Mesenchymal stem cell (in vitro differentiated cells and primary cell): ENCODE results near the gene CEBPG. TPM values are rescaled to one million over a fixed set of nuclear protein-coding genes. Genes with fewer than 3 reads are reported as not detected.

ENCODE experiments used
- DNase-seq: peaks from one replicate; pipeline ENCODE4 v3.0.0-alpha.2; 2013
- H2AFZ ChIP-seq: one replicate; pipeline ENCODE4 v1.6.1; 2013; ENCODE audit warnings: low read depth, mild to moderate bottlenecking, control low read depth, inconsistent platforms, low read length, moderate library complexity
- H2AK5ac ChIP-seq: 2 replicates; pipeline ENCODE4 v1.6.1; 2013; ENCODE audit warnings: low read length, moderate library complexity, mild to moderate bottlenecking, inconsistent platforms; ENCODE audit not compliant: severe bottlenecking
- H2BK120ac ChIP-seq: one replicate; pipeline ENCODE4 v1.6.1; 2013; ENCODE audit warnings: low read depth, mild to moderate bottlenecking, inconsistent platforms, low read length, moderate library complexity
- H2BK12ac ChIP-seq, 2 experiments: one replicate each; pipeline ENCODE4 v1.6.1; 2013; ENCODE audit warnings: inconsistent platforms in 2 of 2, low read length in 2 of 2, mild to moderate bottlenecking in 2 of 2, moderate library complexity in 2 of 2, control low read depth in 1 of 2
- H2BK15ac ChIP-seq: one replicate; pipeline ENCODE4 v1.6.1; 2013; ENCODE audit warnings: mild to moderate bottlenecking, low read depth, inconsistent platforms; ENCODE audit not compliant: poor library complexity, severe bottlenecking
- H2BK5ac ChIP-seq: 2 replicates; pipeline ENCODE4 v1.6.1; 2013; ENCODE audit warnings: low read depth, mild to moderate bottlenecking, low read length, control low read depth, inconsistent platforms; ENCODE audit not compliant: poor library complexity, severe bottlenecking
- H3K14ac ChIP-seq, 2 experiments: one replicate each; pipeline ENCODE4 v1.6.1; 2013; ENCODE audit warnings: inconsistent platforms in 2 of 2, low read length in 2 of 2, control low read depth in 1 of 2, mild to moderate bottlenecking in 1 of 2, moderate library complexity in 1 of 2
- H3K18ac ChIP-seq, 2 experiments: one replicate each; pipeline ENCODE4 v1.6.1; 2013; ENCODE audit warnings: inconsistent platforms in 2 of 2, low read length in 2 of 2, control low read depth in 1 of 2, low read depth in 1 of 2, mild to moderate bottlenecking in 1 of 2
- H3K23ac ChIP-seq, 2 experiments: one replicate each; pipeline ENCODE4 v1.6.1; 2013; ENCODE audit warnings: inconsistent platforms in 2 of 2, low read length in 2 of 2, mild to moderate bottlenecking in 2 of 2, moderate library complexity in 2 of 2, control low read depth in 1 of 2
- H3K27ac ChIP-seq: 2 replicates; pipeline ENCODE4 v1.5.1; 2013; ENCODE audit warnings: mild to moderate bottlenecking, moderate library complexity, low read length, control low read depth, inconsistent platforms; ENCODE audit not compliant: poor library complexity, severe bottlenecking
- H3K27me3 ChIP-seq, 2 experiments: 2 replicates each; pipeline versions ENCODE4 v1.6.1 to v1.7.0; 2013; ENCODE audit warnings: low read length in 2 of 2, mild to moderate bottlenecking in 2 of 2, moderate library complexity in 2 of 2, control low read depth in 1 of 2, inconsistent platforms in 1 of 2; ENCODE audit not compliant: control insufficient read depth in 1 of 2, insufficient read depth in 1 of 2
- H3K36me3 ChIP-seq, 2 experiments: 2 replicates each; pipeline versions ENCODE4 v1.6.1 to v1.7.0; 2013; ENCODE audit warnings: low read length in 2 of 2, control low read depth in 1 of 2, inconsistent platforms in 1 of 2, low read depth in 1 of 2, mild to moderate bottlenecking in 1 of 2; ENCODE audit not compliant: insufficient read depth in 2 of 2, control insufficient read depth in 1 of 2
- H3K4ac ChIP-seq, 2 experiments: one replicate each; pipeline ENCODE4 v1.6.1; 2013; ENCODE audit warnings: inconsistent platforms in 2 of 2, low read length in 2 of 2, mild to moderate bottlenecking in 2 of 2, moderate library complexity in 2 of 2, control low read depth in 1 of 2, low read depth in 1 of 2
- H3K4me1 ChIP-seq: 2 replicates; pipeline ENCODE4 v1.6.1; 2013; ENCODE audit warnings: low read depth, low read length, control low read depth; ENCODE audit not compliant: control insufficient read depth, insufficient read depth
- H3K4me2 ChIP-seq: 2 replicates; pipeline ENCODE4 v1.6.1; 2013; ENCODE audit warnings: low read length, mild to moderate bottlenecking, inconsistent platforms; ENCODE audit not compliant: poor library complexity, severe bottlenecking
- H3K4me3 ChIP-seq, 2 experiments: 2 replicates each; pipeline versions ENCODE4 v1.5.1 to v1.7.0; 2013; ENCODE audit warnings: low read length in 2 of 2, mild to moderate bottlenecking in 2 of 2, control low read depth in 1 of 2, low read depth in 1 of 2; ENCODE audit not compliant: insufficient read depth in 1 of 2
- H3K79me1 ChIP-seq: replicated peaks from 2 replicates; pipeline ENCODE4 v1.6.1; 2013; ENCODE audit warnings: mild to moderate bottlenecking, control low read depth, low read length, inconsistent platforms; ENCODE audit not compliant: poor library complexity, severe bottlenecking
- H3K9ac ChIP-seq: 2 replicates; pipeline ENCODE4 v1.7.0; 2013; ENCODE audit warnings: mild to moderate bottlenecking, low read length, moderate library complexity
- H3K9me3 ChIP-seq: 2 replicates; pipeline ENCODE4 v1.7.0; 2013; ENCODE audit warnings: mild to moderate bottlenecking, low read length; ENCODE audit not compliant: control insufficient read depth
- H4K8ac ChIP-seq: one replicate; pipeline ENCODE4 v1.6.1; 2013; ENCODE audit warnings: inconsistent platforms, mild to moderate bottlenecking, low read length, moderate library complexity
- H4K91ac ChIP-seq: one replicate; pipeline ENCODE4 v1.6.1; 2013; ENCODE audit warnings: mild to moderate bottlenecking, low read length, inconsistent platforms
- WGBS: methylation state at CpG from one replicate; pipeline ENCODE4 v1.1.7; 2013; ENCODE audit warnings: mixed read lengths; 5-methylcytosine and 5-hydroxymethylcytosine counted together
- polyA plus RNA-seq, 2 experiments: library from polyadenylated mRNA; stranded (reverse); fragments of 200-250 nt; gene quantifications; one replicate each; pipeline ENCODE4 v1.2.3, GENCODE V29; 2013

CEBPG gene
- polyA plus RNA-seq (2013, experiment 1 of 2) = 12.3 TPM
- 12.5 TPM for polyA plus RNA-seq (2013, experiment 2 of 2)

GRCh38 chr19:33373453-33374235 lies at the start of gene CEBPG:
TSS of gene CEBPG (plus strand) at chr19:33373709. CDS start at chr19:33379240, 5,531 bp downstream.
- H2BK5ac ChIP-seq = peak within 1 kb of the TSS; percentile 96
- H3K18ac ChIP-seq = peak within 1 kb of the TSS; percentile 99 to 100
- peak; percentile 91 for DNase-seq
- no peaks in the 10 kb centered on the region for H3K9me3 ChIP-seq
- peaks cover 9% of the 10 kb centered on the region for H3K4me1 ChIP-seq
- H3K4me2 ChIP-seq = peak within 1 kb of the TSS; percentile 87
- peak within 1 kb of the TSS; percentile 84 to 99 for H3K4me3 ChIP-seq
- under 1% methylated on average over 65 of the region's 118 CpGs for WGBS
- no peaks in the 10 kb centered on the region for H3K27me3 ChIP-seq
- peaks cover 2% of the 10 kb centered on the region for H3K79me1 ChIP-seq
- H3K9ac ChIP-seq = peak within 1 kb of the TSS; percentile 95
- H2BK15ac ChIP-seq = peak within 1 kb of the TSS; percentile 100
- H3K23ac ChIP-seq = peak within 1 kb of the TSS; percentile 84 to 100
- no peaks in the 10 kb centered on the region for H3K36me3 ChIP-seq
- H2BK120ac ChIP-seq = peak within 1 kb of the TSS; percentile 95
- H3K4ac ChIP-seq = peak within 1 kb of the TSS; percentile 95 to 100
- peak within 1 kb of the TSS; percentile 54 for H3K27ac ChIP-seq
- H2AK5ac ChIP-seq = no peak within 1 kb of the TSS
- H4K91ac ChIP-seq = peak within 1 kb of the TSS; percentile 99
- H4K8ac ChIP-seq = peak within 1 kb of the TSS; percentile 98
- peak within 1 kb of the TSS; percentile 78 for H2AFZ ChIP-seq
- H3K14ac ChIP-seq = peak within 1 kb of the TSS; percentile 94 to 100
- H2BK12ac ChIP-seq = peak within 1 kb of the TSS in 1 of 2 experiments; percentile 61

DNA sequence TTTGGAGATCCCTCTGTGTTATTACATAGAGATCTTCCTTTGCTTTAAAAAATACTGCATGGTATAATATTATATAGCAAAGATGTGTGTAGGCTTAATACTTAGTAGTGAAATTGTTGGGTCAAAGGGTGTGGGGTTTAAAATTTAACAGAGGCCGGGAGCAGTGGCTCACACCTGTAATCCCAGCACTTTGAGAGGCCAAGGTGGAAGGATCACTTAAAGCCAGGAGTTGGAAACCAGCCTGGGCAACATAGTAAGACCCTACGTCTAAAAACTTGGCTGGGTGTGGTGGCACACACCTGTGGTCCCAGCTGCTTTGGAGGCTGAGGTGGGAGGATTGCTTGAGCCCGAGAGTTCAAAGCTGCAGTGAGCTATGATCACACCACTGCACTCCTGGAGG lies 48.9 kb upstream of the CEBPG start:
- H3K18ac ChIP-seq = no peak overlapping the region
- H2BK12ac ChIP-seq = no peak overlapping the region
- no peak overlapping the region for H3K9ac ChIP-seq
- H2AK5ac ChIP-seq = no peak overlapping the region
- H2BK120ac ChIP-seq = no peak overlapping the region
- no peak overlapping the region for H3K14ac ChIP-seq
- 88% methylated on average over 3 of the region's 3 CpGs for WGBS
- no peak overlapping the region for H3K4ac ChIP-seq
- H3K79me1 ChIP-seq = no peaks in the 10 kb centered on the region
- H3K23ac ChIP-seq = no peak overlapping the region
- H3K4me2 ChIP-seq = no peak overlapping the region
- no peak overlapping the region for H4K8ac ChIP-seq
- no peak overlapping the region for H4K91ac ChIP-seq
- H2AFZ ChIP-seq = no peak overlapping the region
- DNase-seq = no peak
- no peak overlapping the region for H3K4me3 ChIP-seq
- no peak overlapping the region for H2BK5ac ChIP-seq
- H3K36me3 ChIP-seq = no peaks in the 10 kb centered on the region
- no peak overlapping the region for H2BK15ac ChIP-seq
- H3K27me3 ChIP-seq = peaks cover 3 to 4% of the 10 kb centered on the region in 2 experiments
- H3K9me3 ChIP-seq = peaks cover 5% of the 10 kb centered on the region
- H3K27ac ChIP-seq = no peak overlapping the region
- H3K4me1 ChIP-seq = no peaks in the 10 kb centered on the region

DNA sequence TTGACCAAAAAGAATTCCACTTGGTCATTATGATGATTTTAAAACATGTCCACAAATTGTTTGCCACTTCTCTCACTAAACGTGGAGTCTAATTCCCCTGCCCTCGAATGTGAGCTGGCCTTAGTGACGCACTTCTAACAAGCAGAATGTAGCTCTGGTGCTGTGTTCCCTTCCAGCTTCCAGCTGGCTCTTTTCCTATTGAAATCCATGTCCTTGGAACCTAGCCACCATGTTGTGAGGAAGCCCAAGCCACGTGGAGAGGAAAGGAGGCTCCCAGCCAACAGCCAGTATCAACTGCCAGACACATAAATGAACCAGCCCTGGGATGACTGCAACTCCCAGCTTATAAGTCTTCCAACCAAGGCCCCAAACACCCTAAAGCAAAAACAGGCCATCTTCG lies 47.6 kb upstream of the CEBPG start:
- H3K27me3 ChIP-seq = peaks cover 4% of the 10 kb centered on the region in 2 experiments

GRCh38 chr19:33329060-33329459 lies 44.4 kb upstream of the CEBPG start:
- DNase-seq = no peak
- no peak overlapping the region for H2BK5ac ChIP-seq
- H2BK15ac ChIP-seq = no peak overlapping the region
- no peak overlapping the region for H4K8ac ChIP-seq
- WGBS = 72% methylated on average over 8 of the region's 8 CpGs
- H3K9ac ChIP-seq = no peak overlapping the region
- no peak overlapping the region for H2BK12ac ChIP-seq
- H2BK120ac ChIP-seq = no peak overlapping the region
- no peaks in the 10 kb centered on the region for H3K9me3 ChIP-seq
- no peak overlapping the region for H3K4ac ChIP-seq
- no peaks in the 10 kb centered on the region for H3K4me1 ChIP-seq
- no peak overlapping the region for H3K27ac ChIP-seq
- no peaks in the 10 kb centered on the region for H3K79me1 ChIP-seq
- H3K14ac ChIP-seq = no peak overlapping the region
- no peak overlapping the region for H2AFZ ChIP-seq
- H3K27me3 ChIP-seq = peaks cover 4 to 7% of the 10 kb centered on the region in 2 experiments
- no peak overlapping the region for H2AK5ac ChIP-seq
- no peak overlapping the region for H3K4me2 ChIP-seq
- H3K4me3 ChIP-seq = no peak overlapping the region
- H4K91ac ChIP-seq = no peak overlapping the region
- H3K36me3 ChIP-seq = no peaks in the 10 kb centered on the region
- no peak overlapping the region for H3K18ac ChIP-seq
- H3K23ac ChIP-seq = no peak overlapping the region

More for the DNA sequence above, 47.6 kb upstream of the CEBPG start:
- Histone ChIP-seq H2BK15ac (no peak overlapping the region), H3K36me3 (no peaks in the 10 kb centered on the region), H2BK5ac (no peak overlapping the region), H3K4ac (no peak overlapping the region), H3K9me3 (peaks cover 5% of the 10 kb centered on the region), H3K4me2 (no peak overlapping the region), H3K18ac (no peak overlapping the region), H3K79me1 (no peaks in the 10 kb centered on the region), H2BK120ac (no peak overlapping the region), H2BK12ac (no peak overlapping the region), H3K4me3 (no peak overlapping the region), H3K27ac (no peak overlapping the region), H2AK5ac (no peak overlapping the region), H3K14ac (no peak overlapping the region), H2AFZ (no peak overlapping the region), H4K8ac (no peak overlapping the region), H4K91ac (no peak overlapping the region), H3K9ac (no peak overlapping the region), H3K4me1 (no peaks in the 10 kb centered on the region), H3K23ac (no peak overlapping the region)
- DNase-seq = no peak
- WGBS = 77% methylated on average over 4 of the region's 5 CpGs
